CD1c-positive myeloid dendritic cell (primary cell): Measurements from ENCODE around the gene GSTM1.
"Not testable (repeated sequence)": the region's sequence is repeated elsewhere in the genome, so short reads cannot be mapped to it uniquely, and the experiment has no call there.

Experiments used
- DNase-seq: peaks from one replicate; pipeline ENCODE4 v3.0.0-alpha.2; 2016; ENCODE audit errors: extremely low spot score

The GSTM1 gene

DNA sequence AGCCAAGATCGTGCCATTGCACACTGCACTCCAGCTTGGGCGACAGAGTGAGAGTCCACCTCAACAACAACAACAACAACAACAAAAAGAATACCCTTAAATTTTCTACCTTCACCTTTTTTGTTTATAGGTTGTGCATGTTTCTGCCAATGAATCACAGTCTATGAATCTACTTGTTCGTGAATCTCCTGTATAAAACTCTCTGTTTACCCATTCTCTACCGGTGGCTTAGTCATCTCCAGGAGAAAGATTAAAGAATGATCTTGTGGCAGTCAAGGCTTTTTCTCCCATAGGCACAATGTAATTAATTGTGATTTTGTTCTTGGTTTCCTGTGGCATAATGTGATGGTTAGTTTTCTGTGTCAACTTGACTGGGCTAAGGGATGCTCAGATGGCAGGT lies 10.2 kb downstream of the GSTM1 start:
- DNase-seq = not testable (repeated sequence)

DNA sequence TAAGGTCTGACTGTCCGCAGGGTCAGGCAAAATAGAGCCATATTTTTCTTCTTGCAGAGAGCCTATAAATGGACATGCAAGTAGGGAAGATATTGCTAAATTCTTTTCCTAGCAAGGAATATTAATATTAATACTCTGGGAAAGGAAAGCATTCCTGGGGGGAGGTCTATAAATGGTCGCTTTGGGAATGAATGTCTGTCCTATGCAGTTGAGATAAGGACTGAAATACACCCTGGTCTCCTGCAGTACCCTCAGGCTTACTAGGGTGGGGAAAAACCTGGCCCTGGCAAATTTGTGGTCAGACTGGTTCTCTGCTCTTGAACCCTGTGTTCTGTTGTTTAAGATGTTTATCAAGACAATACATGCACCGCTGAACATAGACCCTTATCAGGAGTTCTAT lies 15.3 kb downstream of the GSTM1 start:
- not testable (repeated sequence) for DNase-seq

DNA sequence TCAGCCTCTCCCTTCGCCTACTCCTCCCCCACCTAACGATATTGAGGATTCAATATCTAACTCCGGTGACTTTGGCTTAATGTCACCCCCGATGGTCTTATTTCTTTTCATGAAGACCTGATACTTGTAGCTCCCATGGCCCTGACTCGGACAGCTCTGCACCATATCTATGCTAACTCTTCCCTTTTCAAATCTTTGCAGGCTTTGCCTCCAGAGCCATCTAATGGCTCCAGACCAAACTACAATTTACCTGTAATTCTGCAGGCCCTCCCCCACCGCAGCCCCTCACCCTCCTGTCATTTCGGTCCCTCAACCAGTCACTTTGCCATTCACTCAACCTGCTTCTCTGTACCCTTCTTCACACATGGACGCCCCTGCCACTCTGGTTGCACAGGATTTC lies 16.6 kb downstream of the GSTM1 start:
- DNase-seq = no peak

DNA sequence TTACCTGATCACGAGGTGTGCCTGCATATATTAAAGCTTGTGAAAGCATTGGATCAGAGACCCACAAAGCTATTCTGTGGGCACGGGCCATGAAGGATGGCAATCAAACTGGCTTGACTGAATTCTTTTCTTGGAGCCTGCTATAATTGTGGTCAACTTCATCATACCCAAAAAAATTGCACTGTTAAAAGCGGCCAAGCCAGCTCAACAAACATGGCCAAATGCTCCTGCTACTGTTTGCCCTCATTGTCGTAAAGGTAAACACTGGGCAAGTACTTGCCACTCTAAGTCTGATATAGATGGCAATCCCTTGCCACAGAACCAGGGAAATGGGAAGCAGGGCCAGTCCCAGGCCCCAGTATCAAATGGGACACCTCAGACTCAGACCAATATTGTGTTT lies 17.8 kb downstream of the GSTM1 start:
- no peak for DNase-seq

DNA sequence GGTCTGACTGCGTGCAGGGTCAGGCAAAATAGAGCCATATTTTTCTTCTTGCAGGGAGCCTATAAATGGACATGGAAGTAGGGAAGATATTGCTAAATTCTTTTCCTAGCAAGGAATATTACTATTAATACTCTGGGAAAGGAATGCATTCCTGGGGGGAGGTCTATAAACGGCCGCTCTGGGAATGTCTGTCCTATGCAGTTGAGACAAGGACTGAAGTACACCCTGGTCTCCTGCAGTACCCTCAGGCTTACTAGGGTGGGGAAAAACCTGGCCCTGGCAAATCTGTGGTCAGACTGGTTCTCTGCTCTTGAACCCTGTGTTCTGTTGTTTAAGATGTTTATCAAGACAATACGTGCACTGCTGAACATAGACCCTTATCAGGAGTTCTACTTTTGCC lies 21.3 kb downstream of the GSTM1 start:
- DNase-seq = not testable (repeated sequence)

DNA sequence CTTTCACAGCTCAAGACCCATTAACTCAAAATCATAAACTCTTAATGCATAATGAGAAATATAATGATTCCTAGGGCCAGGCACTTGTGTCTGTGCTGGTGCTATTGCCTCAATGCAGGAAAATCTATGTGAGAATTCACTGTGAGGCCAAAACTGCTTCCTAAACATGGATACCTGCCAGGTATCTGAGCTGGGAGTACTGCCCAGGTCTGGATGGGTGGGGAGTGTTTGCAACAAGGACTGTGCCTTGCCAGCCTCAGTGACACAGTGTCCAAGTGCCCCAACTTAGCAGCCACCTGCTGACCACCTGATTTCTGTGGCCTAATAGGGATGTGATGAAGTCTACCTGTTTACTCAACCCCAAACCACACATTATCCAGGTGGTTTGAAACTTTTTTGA lies 22.2 kb downstream of the GSTM1 start:
- DNase-seq = not testable (repeated sequence)

DNA sequence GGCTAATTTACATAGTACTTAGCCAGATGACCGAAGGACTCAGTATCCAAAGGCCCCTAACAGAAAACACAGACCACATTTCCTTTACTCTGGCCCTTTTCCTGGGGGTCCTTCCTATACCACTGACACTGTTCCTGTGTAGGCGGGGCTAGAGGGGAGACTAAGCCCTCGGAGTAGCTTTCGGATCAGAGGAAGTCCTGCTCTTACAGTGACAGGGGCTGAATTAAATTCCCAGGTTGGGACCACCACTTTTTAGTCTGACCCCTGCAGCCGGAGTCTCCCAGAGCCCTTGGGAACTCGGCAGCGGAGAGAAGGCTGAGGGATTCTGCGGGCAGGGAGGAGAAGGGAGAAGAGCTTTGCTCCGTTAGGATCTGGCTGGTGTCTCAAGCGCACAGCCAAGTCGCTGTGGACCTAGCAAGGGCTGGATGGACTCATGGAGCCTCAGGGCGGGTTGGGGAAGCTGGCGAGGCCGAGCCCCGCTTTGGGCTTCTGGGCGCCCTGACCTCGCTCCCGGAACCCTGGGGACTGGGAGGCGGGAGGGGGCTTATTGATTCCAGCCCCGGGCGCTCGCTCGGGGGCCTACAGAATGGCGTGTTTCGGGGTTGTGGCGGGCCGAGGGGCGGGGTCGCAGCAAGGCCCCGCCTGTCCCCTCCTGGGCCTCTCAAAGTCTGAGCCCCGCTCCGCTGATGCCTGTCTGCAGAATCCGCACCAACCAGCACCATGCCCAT lies 24.1 kb downstream of the GSTM1 start, which contains the start of gene GSTM5:
Gene GSTM5, plus strand, starts transcription at position 659 of the 728 bp plus-strand sequence. Its CDS starts 62 bp downstream, at position 721.
- not testable (repeated sequence) for DNase-seq

DNA sequence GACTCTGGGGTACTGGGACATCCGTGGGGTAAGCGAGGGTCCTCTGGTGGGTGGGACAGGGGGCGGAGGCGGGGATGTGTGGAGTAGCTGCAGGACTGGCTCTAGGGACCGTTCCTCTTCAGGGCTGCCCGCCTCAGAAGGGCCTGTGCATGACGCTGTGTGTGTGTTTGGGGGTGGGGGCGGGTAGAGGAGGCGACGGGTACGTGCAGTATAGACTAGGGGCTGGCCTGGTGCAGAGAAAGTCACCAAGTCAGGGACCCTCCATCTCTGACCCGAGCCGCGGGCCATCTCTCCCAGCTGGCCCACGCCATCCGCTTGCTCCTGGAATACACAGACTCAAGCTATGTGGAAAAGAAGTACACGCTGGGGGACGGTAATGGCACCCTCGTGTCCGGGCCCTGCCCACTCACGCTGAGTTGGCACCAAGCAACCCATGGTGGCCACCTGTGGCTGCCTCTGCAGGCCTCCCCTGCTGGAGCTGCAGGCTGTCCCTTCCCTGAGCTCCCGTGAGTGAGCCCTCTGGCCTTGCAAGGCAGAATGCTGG lies 24.8 kb downstream of the GSTM1 start:
- DNase-seq = no peak

DNA sequence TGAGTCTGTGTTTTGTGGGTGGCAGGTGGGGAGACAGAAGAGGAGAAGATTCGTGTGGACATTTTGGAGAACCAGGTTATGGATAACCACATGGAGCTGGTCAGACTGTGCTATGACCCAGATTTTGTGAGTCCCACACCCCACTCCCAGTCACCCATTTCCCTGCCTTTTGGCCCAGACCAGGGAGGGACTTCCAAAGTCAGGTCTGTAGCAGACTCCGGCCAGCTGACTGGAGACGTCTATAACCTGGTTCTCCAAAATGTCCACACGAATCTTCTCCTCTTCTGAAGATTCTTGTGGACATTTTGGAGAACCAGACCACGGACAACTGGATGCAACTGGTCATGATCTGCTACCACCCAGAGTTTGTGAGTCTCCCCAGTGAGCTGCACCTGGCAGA lies 26.0 kb downstream of the GSTM1 start:
- no peak for DNase-seq

DNA sequence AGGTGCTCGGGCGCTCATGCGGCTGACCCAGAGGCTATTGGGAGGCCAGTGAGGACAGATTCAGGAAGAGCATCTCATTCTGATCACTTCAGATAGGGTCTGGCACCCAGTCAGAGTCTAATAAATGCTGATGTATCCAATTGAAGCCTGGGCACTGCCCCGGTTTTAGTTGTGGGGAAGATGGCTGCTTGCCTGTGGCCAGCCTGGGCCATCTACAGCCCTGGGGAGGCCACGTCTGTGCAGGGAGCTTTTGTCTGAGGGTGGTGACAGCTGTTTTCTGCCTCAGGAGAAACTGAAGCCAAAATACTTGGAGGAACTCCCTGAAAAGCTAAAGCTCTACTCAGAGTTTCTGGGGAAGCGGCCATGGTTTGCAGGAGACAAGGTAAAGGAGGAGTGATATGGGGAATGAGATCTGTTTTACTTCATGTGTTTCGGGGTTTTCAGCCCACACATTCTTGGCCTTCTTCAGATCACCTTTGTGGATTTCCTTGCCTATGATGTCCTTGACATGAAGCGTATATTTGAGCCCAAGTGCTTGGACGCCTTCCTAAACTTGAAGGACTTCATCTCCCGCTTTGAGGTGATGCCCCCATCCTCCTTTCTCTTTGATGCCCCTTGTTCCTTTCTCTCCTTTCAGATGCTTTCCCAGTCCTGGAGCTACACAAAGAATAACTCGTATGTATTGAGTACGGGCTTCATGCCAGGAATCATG lies 27.2 kb downstream of the GSTM1 start:
- no peak for DNase-seq

DNA sequence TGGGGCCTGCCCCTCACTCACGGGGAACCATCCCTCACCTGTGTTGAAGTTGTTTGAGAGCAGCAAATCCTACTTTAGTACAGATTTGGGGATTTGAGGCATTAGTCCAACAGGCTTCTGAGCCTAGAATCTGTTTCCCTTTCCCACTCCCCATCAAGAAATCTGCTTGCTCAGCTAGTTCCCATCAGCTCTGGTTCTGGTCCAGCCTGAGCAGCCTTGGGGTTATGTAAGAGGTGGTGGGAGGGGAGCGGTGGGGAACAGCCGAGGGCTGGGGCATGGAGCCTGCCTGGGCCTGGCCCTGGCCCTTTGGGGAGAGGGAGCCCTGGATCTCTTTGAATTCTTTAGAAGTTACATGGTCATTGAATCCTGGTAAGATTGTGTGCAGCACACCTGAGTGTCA lies 28.5 kb downstream of the GSTM1 start:
- no peak for DNase-seq

DNA sequence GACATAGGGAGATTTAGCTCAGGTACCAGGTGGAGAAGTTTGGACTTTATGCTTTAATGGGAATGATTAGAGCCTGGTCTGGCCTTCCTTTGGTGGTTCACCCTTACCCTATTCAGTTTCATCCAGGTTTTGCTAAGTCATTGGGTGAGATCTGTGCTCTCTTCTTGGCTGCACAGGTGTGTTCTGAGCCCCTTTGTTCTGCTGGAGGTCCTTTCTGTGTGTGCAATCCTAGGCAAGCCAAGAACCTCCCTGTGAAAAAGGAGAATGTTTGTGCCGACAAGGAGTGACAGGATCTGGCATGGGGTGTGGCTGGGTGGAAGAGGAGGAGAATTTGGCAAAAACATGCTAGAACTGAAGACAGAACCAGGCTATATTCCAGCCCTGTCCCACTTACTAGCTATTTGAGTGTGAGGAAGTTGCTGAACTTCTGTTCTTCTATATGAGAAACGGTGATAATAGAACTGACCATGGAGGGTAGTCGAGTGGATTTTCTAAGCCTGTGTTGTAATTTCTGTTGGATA lies 29.0 kb downstream of the GSTM1 start:
- DNase-seq = no peak

DNA sequence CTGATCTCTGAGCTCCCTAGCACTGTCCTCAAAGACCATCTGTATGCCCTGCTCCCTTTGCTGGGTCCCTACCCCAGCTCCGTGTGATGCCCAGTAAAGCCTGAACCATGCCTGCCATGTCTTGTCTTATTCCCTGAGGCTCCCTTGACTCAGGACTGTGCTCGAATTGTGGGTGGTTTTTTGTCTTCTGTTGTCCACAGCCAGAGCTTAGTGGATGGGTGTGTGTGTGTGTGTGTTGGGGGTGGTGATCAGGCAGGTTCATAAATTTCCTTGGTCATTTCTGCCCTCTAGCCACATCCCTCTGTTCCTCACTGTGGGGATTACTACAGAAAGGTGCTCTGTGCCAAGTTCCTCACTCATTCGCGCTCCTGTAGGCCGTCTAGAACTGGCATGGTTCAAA lies 30.1 kb downstream of the GSTM1 start:
- no peak for DNase-seq

DNA sequence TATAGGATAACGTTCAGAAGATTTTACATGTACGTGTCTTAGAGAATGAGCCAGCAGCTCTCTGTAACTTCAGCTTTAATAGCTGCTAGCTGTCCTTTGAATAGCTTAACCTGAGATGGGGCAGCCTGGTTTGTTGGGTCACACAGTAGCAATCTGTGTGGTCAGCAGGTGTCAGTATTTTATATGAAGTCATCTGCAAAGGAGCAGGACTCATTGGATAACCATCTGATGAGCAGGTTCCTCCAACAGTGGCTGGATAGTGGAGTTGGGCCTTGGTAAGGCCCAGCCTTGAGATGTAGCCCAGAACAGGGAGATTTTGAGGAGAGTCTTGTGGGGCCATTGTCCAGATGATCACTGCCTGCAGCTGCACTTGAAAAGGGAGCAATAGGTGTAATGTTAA lies 30.9 kb downstream of the GSTM1 start:
- no peak for DNase-seq

DNA sequence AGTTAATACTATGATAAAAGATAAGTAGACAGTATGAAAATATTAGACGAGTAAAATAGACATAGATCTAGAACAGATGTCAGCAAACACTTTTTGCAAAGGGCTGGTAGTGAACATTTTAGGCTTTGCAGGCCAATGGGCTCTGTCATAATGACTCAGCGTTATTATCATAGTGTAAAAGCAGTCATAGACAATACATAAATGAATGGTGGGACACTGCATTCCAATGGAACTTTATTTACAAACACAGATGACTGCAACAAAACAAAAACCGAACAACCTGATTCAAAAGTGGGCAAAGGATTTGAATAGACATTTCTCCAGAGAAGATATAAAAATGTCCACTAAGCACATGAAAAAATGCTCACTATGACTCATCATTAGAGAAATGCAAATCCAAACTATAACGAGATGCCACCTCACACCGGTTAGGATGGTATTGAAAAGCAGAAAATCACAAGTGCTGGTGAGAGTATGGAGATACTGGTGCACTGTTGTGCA lies 31.8 kb downstream of the GSTM1 start:
- no peak for DNase-seq

DNA sequence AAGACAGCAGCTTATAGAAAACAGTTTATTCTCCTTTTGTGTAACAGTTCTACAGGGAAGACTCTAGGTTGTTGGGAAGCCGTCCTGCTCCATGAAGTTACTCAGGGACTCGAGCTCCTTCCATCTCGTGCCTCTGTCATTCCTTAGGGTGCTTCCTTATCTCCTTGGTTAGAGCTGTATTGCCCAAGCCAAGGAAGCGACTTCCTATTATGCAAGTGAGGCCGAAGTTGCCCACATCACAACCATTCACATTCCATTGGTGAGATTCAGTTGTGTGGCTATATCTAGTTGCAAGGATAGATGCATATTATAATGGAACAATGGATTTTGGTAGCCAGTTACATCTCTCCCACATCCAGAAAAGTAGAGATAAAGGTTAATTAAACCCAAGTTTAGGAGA lies 33.4 kb downstream of the GSTM1 start:
- no peak for DNase-seq

DNA sequence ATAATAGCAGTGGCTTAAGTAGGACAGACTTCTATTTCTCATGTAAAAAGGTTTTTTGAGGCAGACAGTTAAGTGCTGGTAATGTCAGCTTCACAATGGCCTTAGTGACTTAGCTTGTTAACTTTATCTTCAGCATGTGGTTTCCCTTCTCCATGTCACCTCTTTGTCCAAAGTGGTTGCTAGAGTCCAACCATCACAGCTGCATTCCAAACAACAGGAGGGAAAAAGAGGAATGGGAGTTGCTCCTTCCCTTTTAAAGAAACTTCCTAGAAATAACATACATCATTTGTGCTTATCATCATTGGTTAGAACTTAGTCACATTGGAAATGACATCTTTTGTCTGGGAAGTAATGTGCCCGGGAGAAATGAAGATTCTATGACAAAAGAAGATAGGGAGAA lies 34.4 kb downstream of the GSTM1 start:
- no peak for DNase-seq

DNA sequence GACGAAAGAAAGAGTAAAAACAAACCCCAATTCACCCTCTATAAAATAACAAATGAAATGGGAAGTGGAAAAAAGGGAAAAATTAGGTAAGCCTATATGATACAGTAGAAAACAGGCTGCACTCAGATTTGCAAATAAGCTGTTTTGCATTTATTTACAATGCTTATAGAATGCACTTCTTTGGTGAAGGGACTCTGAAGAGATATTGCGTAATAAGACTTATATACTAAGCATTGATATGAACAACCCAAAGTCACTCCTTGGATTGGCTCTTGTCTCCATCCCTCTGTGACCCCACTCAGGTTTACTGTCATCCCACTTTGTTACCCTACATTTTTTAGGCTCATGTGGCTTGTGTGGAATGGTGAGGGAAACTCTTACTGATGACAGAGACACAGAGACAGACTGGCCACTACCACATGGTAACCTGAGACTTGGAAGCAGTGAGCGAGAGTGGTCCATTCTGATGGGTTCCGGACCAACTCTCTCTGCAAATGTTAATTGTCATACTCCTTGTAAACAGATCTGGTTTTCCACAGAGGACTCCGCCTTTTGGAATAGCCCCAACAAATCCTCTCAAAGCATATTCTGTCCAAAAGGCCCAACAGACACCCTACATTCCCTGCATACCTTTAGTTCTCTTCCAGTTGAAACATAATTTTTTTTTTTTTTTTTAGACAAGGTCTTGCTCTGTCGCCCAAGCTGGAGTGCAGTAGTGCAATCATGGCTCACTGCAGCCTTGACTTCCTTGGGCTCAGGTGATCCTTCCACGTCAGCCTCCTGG lies 35.5 kb downstream of the GSTM1 start:
- DNase-seq = no peak

DNA sequence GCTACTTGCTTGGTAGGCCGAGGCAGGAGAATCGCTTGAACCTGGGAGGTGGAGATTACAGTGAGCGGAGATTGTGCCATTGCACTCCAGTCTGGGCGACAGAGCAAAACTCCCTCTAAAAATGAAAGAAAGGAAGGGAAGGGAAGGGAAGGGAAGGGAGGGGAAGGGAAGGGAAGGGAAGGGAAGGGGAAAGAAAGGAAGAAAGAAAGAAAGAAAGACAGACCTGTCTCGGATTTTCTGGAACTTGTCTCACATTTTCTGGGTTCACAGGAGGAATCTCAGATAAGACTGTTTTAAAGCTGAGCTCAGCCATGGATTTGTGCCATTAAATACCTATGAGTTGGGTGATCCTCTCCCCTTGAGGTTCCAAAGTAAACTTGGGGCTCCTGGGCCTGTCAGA lies 37.3 kb downstream of the GSTM1 start:
- no peak for DNase-seq

DNA sequence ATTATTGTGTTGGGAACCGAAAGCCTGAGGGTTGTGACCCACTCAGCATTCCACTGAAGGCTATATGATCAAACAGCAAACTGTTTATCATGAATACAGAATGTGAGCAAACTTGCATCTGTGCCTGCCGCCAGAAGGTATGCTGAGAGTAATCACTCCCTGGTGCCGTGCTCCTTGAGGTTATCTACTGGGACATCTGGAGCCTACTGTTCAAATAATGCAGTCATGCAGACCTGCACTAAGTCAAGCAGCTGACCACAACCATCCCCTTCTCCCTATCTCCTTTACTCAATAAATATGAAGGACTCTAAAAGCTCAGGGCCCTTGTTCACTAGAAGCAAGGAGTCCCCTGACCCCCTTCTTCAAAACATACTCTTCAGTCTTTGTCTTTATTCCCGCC lies 37.9 kb downstream of the GSTM1 start:
- DNase-seq = no peak

DNA sequence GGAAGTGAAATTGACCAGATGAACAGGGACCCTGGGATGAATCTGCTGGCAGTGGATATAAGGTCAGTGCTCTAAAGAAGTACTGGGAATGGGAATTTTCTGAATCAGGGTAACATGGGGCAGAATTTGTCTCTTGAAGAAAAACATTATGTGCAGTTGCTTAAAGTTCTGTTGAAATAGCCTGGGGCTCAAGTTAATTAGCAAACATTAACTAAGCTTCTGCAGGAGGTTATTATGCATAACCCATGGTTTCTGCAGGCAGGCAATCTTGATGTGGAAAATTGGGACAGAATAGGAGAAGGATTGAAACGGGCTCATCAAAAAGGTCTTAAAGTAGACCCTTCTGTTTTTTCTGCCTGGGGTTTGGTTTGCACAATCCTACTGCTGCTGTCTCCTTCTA lies 38.4 kb downstream of the GSTM1 start:
- no peak for DNase-seq
